ENCODE measurements around the gene IQGAP2.

IQGAP2 gene

GRCh38 chr5:76471406-76471805 lies 68.3 kb downstream of the IQGAP2 start:
- Histone ChIP-seq H3K9me3 (ENCODE audit: insufficient read depth, low read length) (no peaks in the 10 kb centered on the region), H3K9me2 (replicated peaks; ENCODE audit: insufficient read depth, low read length) (no peaks in the 10 kb centered on the region), H3K79me2 (ENCODE audit: insufficient read depth, low read length) (no peaks in the 10 kb centered on the region), H2AFZ (ENCODE audit: low read depth, low read length, severe bottlenecking) (no peak overlapping the region), H4K20me1 (ENCODE audit: low read depth, low read length) (no peaks in the 10 kb centered on the region), H3K36me3 (ENCODE audit: low read length) (no peaks in the 10 kb centered on the region), H3K9ac (ENCODE audit: low read length) (no peak overlapping the region), H3K27me3 (ENCODE audit: low read length) (no peaks in the 10 kb centered on the region), H3K4me3 (ENCODE audit: insufficient read depth, low read length, poor library complexity, severe bottlenecking) (no peak overlapping the region), H3F3A (ENCODE audit: insufficient read depth) (no peaks in the 10 kb centered on the region), H3K27ac (ENCODE audit: low read depth, low read length) (no peak overlapping the region), H3K4me2 (ENCODE audit: low read depth, low read length, poor library complexity, severe bottlenecking) (no peak overlapping the region)
- TF ChIP-seq EZH2phosphoT487 (conservative IDR thresholded peaks at IDR 0.05; ENCODE audit: low read length) (no peak), CTCF (IDR thresholded peaks at IDR 0.05; ENCODE audit: insufficient read depth, low read length, poor library complexity, severe bottlenecking) (no peak)

- H3K9ac ChIP-seq (ENCODE audit: low read length): no peak overlapping the region
- no peaks in the 10 kb centered on the region for H3K9me2 ChIP-seq (replicated peaks; ENCODE audit: insufficient read depth, low read length)
- H2AFZ ChIP-seq (ENCODE audit: low read depth, low read length, severe bottlenecking): no peak overlapping the region
- H3K4me3 ChIP-seq (ENCODE audit: insufficient read depth, low read length, poor library complexity, severe bottlenecking): no peak overlapping the region
- H3K9me3 ChIP-seq (ENCODE audit: insufficient read depth, low read length): no peaks in the 10 kb centered on the region
- no peaks in the 10 kb centered on the region for H4K20me1 ChIP-seq (ENCODE audit: low read depth, low read length)
- TF ChIP-seq EZH2phosphoT487 (conservative IDR thresholded peaks at IDR 0.05; ENCODE audit: low read length) (no peak), CTCF (IDR thresholded peaks at IDR 0.05; ENCODE audit: insufficient read depth, low read length, poor library complexity, severe bottlenecking) (no peak)
- H3F3A ChIP-seq (ENCODE audit: insufficient read depth): no peaks in the 10 kb centered on the region
- no peaks in the 10 kb centered on the region for H3K27me3 ChIP-seq (ENCODE audit: low read length)
- H3K27ac ChIP-seq (ENCODE audit: low read depth, low read length): no peak overlapping the region
- H3K79me2 ChIP-seq (ENCODE audit: insufficient read depth, low read length): no peaks in the 10 kb centered on the region
- no peak overlapping the region for H3K4me2 ChIP-seq (ENCODE audit: low read depth, low read length, poor library complexity, severe bottlenecking)
- H3K36me3 ChIP-seq (ENCODE audit: low read length): no peaks in the 10 kb centered on the region
Observed at GRCh38 chr5:76471987-76472334, 68.9 kb downstream of the IQGAP2 start.

DNA sequence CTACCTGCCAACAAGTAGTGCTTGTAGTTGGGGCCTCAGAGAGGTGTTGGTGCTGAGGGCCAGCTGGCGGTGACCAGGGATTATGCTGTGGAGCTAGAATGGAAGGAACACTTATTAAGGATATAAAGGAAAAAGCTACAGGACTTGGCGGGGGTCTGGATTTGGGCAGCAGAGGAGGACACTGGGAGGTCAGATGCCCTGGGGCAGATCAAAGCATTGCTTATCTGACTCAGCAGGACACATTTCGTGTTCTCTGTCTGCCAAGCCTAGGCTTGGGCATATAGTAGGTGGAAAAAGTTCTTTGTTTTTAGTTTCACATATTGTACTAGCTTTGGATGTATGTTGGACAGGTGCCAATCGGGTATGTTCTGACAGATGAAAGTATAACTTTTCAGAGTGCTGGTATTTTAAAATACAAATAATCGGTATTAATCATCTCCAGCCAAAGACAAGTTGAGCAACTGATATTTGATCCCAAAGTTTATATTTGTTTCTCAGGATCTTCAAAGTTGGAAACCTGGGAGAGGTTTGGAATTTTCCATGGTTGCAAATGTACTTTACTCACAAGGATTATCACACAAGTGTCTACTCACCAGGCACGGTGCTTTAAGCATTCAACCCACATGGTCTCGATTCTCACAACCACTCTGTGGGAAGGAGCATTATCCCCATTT lies 69.4 kb downstream of the IQGAP2 start:
- Histone ChIP-seq H4K20me1 (ENCODE audit: low read depth, low read length) (no peaks in the 10 kb centered on the region), H3K27me3 (ENCODE audit: low read length) (no peaks in the 10 kb centered on the region), H3K9me3 (ENCODE audit: insufficient read depth, low read length) (no peaks in the 10 kb centered on the region), H3K9ac (ENCODE audit: low read length) (no peak overlapping the region), H3K27ac (ENCODE audit: low read depth, low read length) (no peak overlapping the region), H3K36me3 (ENCODE audit: low read length) (no peaks in the 10 kb centered on the region), H2AFZ (ENCODE audit: low read depth, low read length, severe bottlenecking) (no peak overlapping the region), H3F3A (ENCODE audit: insufficient read depth) (no peaks in the 10 kb centered on the region), H3K4me3 (ENCODE audit: insufficient read depth, low read length, poor library complexity, severe bottlenecking) (no peak overlapping the region), H3K4me2 (ENCODE audit: low read depth, low read length, poor library complexity, severe bottlenecking) (no peak overlapping the region), H3K9me2 (replicated peaks; ENCODE audit: insufficient read depth, low read length) (no peaks in the 10 kb centered on the region), H3K79me2 (ENCODE audit: insufficient read depth, low read length) (no peaks in the 10 kb centered on the region)
- TF ChIP-seq EZH2phosphoT487 (conservative IDR thresholded peaks at IDR 0.05; ENCODE audit: low read length) (no peak), CTCF (IDR thresholded peaks at IDR 0.05; ENCODE audit: insufficient read depth, low read length, poor library complexity, severe bottlenecking) (no peak)

Measured in SU-DHL-6 (cell line).